GM12891 (cell line): ENCODE measurements around the gene RNF7.

ENCODE experiments used
- DNase-seq: peaks from one replicate; pipeline ENCODE4 v3.0.0; 2011; ENCODE audit warnings: low spot score; ENCODE audit not compliant: insufficient read length
- FAIRE-seq: peaks from 2 replicates; lab custom pipeline; 2011; peaks lifted over from hg19 to GRCh38; lab: Jason Lieb, UNC
- PAX5 ChIP-seq: IDR thresholded peaks from 2 replicates; pipeline ENCODE4 v1.6.1; 2011; ENCODE audit warnings: low read length, moderate library complexity, mild to moderate bottlenecking; ENCODE audit not compliant: insufficient read depth, severe bottlenecking
- POLR2A ChIP-seq: IDR thresholded peaks from 2 replicates; pipeline ENCODE4 v1.6.1; 2011; ENCODE audit warnings: low read depth, low read length, control low read depth
- POLR2AphosphoS5 ChIP-seq: IDR thresholded peaks from 2 replicates; pipeline ENCODE4 v1.6.1; 2011; ENCODE audit warnings: low read depth, low read length, control low read depth
- POU2F2 ChIP-seq: IDR thresholded peaks from 2 replicates; pipeline ENCODE4 v1.6.1; 2011; ENCODE audit warnings: low read depth, mild to moderate bottlenecking, control low read depth, low read length, moderate library complexity
- SPI1 ChIP-seq: IDR thresholded peaks from 2 replicates; pipeline ENCODE4 v1.6.1; 2011; ENCODE audit warnings: low read depth, low read length, control low read depth
- TAF1 ChIP-seq: IDR thresholded peaks from 2 replicates; pipeline ENCODE4 v1.6.1; 2011; ENCODE audit warnings: low read depth, low read length, control low read depth

Gene RNF7

GRCh38 chr3:141710121-141710520 lies 28.0 kb upstream of the RNF7 start:
- TF ChIP-seq PAX5 (no peak), POLR2AphosphoS5 (no peak), SPI1 (no peak), POU2F2 (no peak), POLR2A (no peak)
- DNase-seq (no peak), FAIRE-seq (no peak)

- DNase-seq: no peak
- TF ChIP-seq PAX5 (no peak), TAF1 (no peak), POLR2AphosphoS5 (no peak), SPI1 (no peak), POU2F2 (no peak), POLR2A (no peak)
- FAIRE-seq: no peak
Measured at GRCh38 chr3:141710888-141711616, 27.0 kb upstream of the RNF7 start.

- DNase-seq (no peak), FAIRE-seq (no peak)
- TF ChIP-seq TAF1: no peak
- TF ChIP-seq POU2F2: no peak
- no peak for TF ChIP-seq PAX5
- no peak for TF ChIP-seq POLR2AphosphoS5
- TF ChIP-seq SPI1: no peak
- TF ChIP-seq POLR2A: no peak
Measured at GRCh38 chr3:141714671-141715070, 23.4 kb upstream of the RNF7 start.

- TF ChIP-seq POLR2A (no peak), PAX5 (no peak), SPI1 (no peak), TAF1 (no peak), POU2F2 (no peak), POLR2AphosphoS5 (no peak)
- FAIRE-seq (no peak), DNase-seq (no peak)
Measured at GRCh38 chr3:141722081-141722480, 16.0 kb upstream of the RNF7 start.

- no peak for TF ChIP-seq POLR2A
- TF ChIP-seq PAX5: no peak
- TF ChIP-seq POU2F2: no peak
- TF ChIP-seq TAF1: no peak
- TF ChIP-seq SPI1: no peak
- TF ChIP-seq POLR2AphosphoS5: no peak
- DNase-seq: no peak
- no peak for FAIRE-seq
Measured at GRCh38 chr3:141722648-141723047, 15.4 kb upstream of the RNF7 start.

GRCh38 chr3:141723255-141723654 lies 14.8 kb upstream of the RNF7 start:
- no peak for TF ChIP-seq POLR2A
- no peak for TF ChIP-seq SPI1
- TF ChIP-seq TAF1: no peak
- no peak for TF ChIP-seq POU2F2
- TF ChIP-seq POLR2AphosphoS5: no peak
- TF ChIP-seq PAX5: no peak
- FAIRE-seq (no peak), DNase-seq (no peak)

- TF ChIP-seq PAX5: no peak
- TF ChIP-seq SPI1: no peak
- no peak for TF ChIP-seq POLR2AphosphoS5
- TF ChIP-seq POLR2A: no peak
- no peak for TF ChIP-seq TAF1
- TF ChIP-seq POU2F2: no peak
- DNase-seq: no peak
- FAIRE-seq: no peak
Measured at GRCh38 chr3:141724186-141724585, 13.9 kb upstream of the RNF7 start.

GRCh38 chr3:141725036-141725435 lies 13.1 kb upstream of the RNF7 start:
- no peak for DNase-seq
- no peak for FAIRE-seq
- no peak for TF ChIP-seq POU2F2
- no peak for TF ChIP-seq SPI1
- TF ChIP-seq TAF1: no peak
- no peak for TF ChIP-seq PAX5
- TF ChIP-seq POLR2A: no peak
- no peak for TF ChIP-seq POLR2AphosphoS5

GRCh38 chr3:141726483-141726882 lies 11.6 kb upstream of the RNF7 start:
- TF ChIP-seq SPI1 (no peak), POLR2AphosphoS5 (no peak), POLR2A (no peak), PAX5 (no peak), TAF1 (no peak), POU2F2 (no peak)
- no peak for FAIRE-seq
- no peak for DNase-seq
